Sciatic nerve (tissue), 2 donors: Measurements from ENCODE around the gene SPON1. TPM values are rescaled to one million over a fixed set of nuclear protein-coding genes. Genes with fewer than 3 reads are reported as not detected.
"Not testable (repeated sequence)": the region's sequence is repeated elsewhere in the genome, so short reads cannot be mapped to it uniquely, and the experiment has no call there.

Source experiments
- ATAC-seq: fragments of 200-7000 bp; cut with Tn5 transposase; one replicate; pipeline ENCODE4 v1.9.1; 2020; ENCODE audit warnings: mild to moderate bottlenecking, moderate library complexity
- DNase-seq: peaks from one replicate; pipeline ENCODE4 v3.0.0-alpha.2; 2020; ENCODE audit warnings: low spot score
- intact Hi-C: fragments of 100-400 bp; cut with DNase I; formaldehyde crosslinking; loops from one replicate; pipeline ENCODE4 v1.14.2; 2022
- total RNA-seq: library from RNA; stranded (reverse); fragmentation: NEBNext Ultra II Directional; extraction: Animal tissue kit (Norgen Biotek cat#: 25700); gene quantifications from one replicate; pipeline ENCODE4 v1.2.1, GENCODE V29; 2021
- donor health status: DM: no; HTN: no; CAD: no.
- donor health status: DM: no; HTN: no; CAD: no.

Gene SPON1
- total RNA-seq, 1 donor from 2014 or later = 3.2 TPM

DNA sequence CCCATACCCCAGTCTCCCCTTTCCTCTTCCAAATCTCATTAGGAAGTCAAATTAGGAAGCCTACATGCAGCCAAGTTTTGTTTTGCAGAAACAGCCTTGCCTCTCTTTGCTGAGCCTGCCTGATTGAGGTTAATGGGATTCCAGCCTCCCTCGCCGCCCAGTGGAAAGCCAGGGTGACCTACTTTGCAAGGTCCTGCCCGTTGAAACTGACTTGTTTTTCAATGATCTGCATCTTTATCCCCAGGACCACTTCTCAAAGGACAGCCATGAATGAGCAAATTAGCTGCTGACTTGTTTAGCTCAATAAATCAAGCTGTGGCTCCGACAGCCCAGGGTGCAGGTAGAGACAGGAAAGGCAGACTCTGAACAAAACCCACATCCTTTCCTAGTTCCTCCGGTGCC lies 286.1 kb downstream of the SPON1 start:
- intact Hi-C loops = no loop called here

DNA sequence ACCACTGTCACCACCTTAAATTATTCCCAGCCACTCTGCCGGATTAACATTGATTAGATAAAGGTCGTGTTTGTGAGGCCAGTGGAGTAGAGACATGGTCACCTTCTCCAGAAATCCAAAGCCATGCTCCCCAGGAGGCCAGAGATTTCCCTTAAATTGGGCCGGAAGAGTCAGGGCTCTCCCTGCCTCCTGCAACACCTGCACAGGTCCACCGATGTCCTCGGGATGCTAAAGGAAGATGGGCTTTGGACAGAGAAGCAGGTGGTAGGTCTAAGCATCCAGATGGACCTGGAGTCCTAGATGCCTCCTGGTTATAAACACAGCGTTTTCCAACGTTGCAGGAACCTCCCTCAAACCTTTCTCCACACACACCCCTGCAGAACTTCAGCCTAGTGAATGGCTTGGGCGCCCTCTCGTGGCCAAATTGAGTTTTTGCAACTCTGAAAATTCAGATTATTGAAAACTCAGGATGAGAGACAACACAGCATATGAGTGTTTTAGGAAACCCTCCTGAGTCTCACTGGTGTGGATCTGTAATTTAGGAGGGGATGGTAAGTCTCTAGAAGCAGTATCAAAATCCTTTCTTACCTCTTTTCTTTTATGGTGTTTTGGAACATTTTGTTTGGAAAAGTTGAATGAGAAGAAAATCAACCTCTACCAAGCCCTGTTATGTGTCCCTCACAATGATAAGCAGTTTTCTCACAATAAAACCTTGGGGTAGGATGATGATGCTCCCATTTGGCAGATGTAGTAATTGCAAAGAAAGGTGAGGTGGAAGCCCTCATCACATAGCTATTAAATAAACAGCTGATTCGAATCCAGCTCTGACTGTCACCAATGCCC lies 286.8 kb downstream of the SPON1 start:
- intact Hi-C loops = no loop called here
- ATAC-seq (peak; percentile 83), DNase-seq (peak; percentile 82)

More for the DNA sequence above, 286.1 kb downstream of the SPON1 start:
- DNase-seq (no peak), ATAC-seq (peak; percentile 54)

DNA sequence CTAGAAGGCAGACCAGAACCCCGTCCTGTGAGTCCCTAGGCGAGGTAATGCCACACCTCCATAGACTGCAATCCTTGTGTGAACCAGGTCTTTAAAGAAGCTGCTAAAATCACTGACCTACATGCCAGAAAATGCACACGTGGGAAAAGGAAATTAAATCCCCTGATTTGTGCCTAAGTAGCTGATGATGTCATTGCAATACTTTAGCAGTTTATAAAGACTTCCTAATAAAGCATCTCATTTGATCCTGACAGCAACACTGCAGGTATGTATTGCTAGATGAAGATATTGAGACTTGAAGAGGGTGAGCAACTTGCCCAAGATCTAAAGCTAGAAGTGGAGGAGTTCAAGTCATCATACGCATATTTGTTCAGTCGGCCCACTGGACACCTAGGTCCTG lies 289.2 kb downstream of the SPON1 start:
- DNase-seq (no peak), ATAC-seq (no peak)
- intact Hi-C loops = loop anchor here (5.0 kb wide), 1 partner anchor 294 kb away; no protein-coding TSS in a partner anchor

DNA sequence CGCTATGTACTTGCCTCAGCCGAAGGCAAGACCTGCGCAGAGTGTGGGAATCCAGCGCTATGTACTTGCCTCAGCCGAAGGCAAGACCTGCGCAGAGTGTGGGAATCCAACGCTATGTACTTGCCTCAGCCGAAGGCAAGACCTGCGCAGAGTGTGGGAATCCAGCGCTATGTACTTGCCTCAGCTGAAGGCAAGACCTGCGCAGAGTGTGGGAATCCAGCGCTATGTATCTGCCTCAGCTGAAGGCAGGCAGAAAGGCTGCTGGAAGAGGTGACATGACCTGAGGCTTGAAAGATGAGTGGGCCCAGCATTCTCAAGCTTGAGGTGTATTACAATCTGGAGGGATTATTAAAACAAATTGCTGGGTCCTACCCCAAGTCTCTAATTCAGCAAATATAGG lies 290.0 kb downstream of the SPON1 start:
- not testable (repeated sequence) for DNase-seq, ATAC-seq
- intact Hi-C loops = loop anchor here (5.0 kb wide), 1 partner anchor 295 kb away; no protein-coding TSS in a partner anchor

DNA sequence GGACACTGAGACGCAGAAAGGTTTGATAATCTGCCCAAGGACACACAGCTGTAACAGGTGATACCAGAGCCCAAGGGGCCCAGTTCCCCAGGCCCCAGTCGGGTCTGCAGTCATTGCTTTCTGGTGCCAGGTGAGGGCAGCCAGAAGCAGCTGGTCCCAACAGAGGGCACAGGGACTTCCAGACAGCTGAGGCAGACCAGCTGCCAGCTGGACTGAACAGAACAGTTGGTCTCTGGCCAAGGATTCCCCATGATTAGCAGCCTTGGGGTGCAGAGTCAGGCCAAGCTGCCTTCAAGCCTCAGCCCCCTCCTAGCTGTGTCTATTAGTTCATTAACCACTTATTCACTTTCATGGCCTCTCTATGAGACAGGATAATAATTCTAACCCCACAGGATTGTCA lies 290.9 kb downstream of the SPON1 start:
- intact Hi-C loops = loop anchor here (5.0 kb wide), 1 partner anchor 296 kb away; no protein-coding TSS in a partner anchor
- DNase-seq (no peak), ATAC-seq (no peak)

DNA sequence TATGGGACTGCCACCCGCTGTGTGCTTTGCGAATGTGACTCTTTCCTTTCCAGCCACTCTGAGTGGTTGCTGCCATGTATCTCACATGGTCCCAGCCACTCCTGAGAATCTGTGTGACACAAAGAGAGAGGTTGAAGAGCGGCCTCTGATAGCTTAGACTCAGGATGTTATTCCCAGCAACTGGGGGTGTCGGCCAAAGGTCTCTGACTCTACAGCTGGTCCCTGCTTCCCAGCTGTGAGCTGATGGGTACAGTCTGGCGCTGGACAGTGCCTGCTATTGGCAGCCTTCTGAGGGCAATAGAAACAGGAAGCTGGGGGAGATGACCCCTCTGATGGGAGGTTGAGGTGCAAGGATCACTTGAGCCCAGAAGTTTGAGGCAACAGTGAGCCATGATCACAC lies 291.3 kb downstream of the SPON1 start:
- intact Hi-C loops = loop anchor here (5.0 kb wide), 1 partner anchor 297 kb away; no protein-coding TSS in a partner anchor
- DNase-seq = no peak
- ATAC-seq = no peak

DNA sequence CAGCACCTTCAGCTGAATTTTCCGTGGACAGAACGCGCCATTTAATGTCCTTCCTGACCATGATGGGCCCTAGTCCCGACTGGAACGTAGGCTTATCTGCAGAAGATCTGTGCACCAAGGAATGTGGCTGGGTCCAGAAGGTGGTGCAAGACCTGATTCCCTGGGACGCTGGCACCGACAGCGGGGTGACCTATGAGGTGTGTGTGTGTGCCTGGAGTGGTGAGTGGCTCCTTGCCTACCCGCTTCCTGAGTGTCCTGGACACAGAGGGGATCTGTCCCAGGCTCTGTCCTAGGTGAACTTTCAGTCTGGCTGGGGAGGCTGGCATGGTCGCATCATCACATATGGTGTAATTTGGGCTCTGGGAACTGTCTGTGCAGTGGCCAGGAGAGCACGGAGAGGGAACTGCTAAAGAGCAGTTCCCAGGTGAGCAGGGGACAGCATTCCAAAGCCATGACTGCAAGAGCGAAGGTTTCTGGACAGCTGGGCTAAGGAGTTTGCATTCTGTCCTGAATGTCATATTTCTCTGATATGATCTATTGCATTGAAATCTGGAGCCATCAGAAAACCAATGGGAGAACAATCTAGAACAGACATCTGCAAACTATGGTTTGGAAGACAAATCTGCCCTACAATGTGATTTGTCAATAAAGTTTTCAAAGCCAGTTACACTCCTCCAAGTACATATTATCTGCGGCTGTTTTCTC lies 292.2 kb downstream of the SPON1 start:
- intact Hi-C loops = loop anchor here (5.0 kb wide), 1 partner anchor 297 kb away; no protein-coding TSS in a partner anchor
- DNase-seq = no peak
- ATAC-seq = no peak

DNA sequence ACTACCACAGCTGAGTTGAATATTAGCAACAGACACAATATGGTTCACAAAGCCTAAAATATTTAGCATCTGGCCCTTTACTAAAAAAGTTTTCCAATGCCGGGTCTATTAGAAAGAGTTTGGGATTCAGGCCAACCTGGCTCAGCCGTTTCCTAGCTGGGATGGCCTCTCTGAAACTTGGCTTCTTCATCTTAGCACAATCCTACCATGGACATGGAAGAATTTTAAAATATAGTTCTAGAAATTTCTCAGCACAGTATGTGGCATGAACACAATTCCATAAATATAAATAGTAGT lies 292.7 kb downstream of the SPON1 start:
- ATAC-seq (no peak), DNase-seq (no peak)
- intact Hi-C loops = no loop called here

DNA sequence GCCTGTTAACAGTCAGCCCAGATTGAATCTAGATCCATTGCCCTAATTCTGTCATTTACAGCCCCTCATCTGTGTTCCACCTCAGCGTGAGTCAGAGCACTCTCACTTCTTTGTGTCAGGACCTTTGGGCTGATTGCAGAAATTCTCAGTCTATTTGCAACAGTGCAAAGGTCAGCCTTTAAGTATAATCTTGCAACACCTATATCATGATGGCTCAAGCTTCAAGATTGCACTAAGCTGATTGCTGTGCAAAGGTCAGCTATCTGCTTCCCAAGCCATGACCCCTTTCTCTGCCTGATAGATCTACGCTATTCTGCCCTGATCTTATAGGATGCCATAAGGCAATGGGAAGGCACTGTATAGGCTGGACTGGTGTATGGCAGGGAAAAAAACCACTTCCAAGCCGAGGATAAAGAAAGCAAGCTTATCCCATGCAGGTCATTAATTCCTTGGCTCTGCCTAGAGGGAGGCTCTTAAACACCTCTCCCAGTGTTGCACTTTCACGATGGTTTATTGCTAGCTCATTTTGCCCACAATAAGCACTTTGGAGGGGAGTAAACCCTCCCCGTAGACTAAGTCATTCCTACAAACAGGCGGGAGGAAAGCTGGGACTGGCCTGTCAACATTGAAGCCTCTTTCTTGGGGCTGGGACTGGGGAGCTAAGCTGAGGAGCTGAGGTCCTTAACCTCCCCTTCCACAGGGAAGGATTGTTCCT lies 295.9 kb downstream of the SPON1 start:
- ATAC-seq (no peak), DNase-seq (no peak)

DNA sequence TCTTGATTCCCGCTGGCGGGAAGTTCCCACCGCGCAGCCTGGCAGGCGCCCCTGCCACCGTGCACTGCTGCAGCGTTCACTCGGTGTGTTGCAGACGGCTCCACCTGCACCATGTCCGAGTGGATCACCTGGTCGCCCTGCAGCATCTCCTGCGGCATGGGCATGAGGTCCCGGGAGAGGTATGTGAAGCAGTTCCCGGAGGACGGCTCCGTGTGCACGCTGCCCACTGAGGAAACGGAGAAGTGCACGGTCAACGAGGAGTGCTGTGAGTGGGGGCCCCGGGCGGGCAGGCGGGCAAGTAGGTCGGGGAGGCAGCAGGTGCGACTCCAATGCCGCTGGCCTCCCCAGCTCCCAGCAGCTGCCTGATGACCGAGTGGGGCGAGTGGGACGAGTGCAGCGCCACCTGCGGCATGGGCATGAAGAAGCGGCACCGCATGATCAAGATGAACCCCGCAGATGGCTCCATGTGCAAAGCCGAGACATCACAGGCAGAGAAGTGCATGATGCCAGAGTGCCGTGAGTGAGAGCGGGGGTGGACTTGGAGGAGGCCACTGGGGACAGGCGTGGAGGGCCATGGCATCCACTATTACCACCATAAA lies 296.8 kb downstream of the SPON1 start:
- ATAC-seq = no peak
- intact Hi-C loops = no loop called here
- DNase-seq = no peak

More for the DNA sequence above, 295.9 kb downstream of the SPON1 start:
- intact Hi-C loops = no loop called here

DNA sequence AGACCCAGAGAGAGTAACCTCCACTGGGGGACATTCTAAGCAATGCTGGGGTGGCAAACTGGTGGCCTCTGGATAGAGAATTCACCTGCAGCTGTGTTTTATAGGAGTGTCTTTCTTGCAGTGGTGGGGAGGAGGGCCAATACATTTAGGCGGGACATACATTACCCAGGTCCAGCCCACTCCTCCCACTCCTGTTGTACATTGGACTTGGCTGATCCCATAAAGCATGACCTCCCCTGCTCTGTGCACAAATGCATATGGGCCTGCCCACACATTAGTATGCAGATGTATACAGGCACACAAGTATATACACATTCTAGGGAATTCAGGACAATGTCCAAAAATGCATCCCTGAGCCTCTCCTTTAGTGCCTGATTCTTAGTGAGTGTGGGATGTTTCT lies 297.4 kb downstream of the SPON1 start:
- intact Hi-C loops = loop anchor here (10.0 kb wide), 1 partner anchor 775 kb away; no protein-coding TSS in a partner anchor
- no peak for DNase-seq
- ATAC-seq = no peak

DNA sequence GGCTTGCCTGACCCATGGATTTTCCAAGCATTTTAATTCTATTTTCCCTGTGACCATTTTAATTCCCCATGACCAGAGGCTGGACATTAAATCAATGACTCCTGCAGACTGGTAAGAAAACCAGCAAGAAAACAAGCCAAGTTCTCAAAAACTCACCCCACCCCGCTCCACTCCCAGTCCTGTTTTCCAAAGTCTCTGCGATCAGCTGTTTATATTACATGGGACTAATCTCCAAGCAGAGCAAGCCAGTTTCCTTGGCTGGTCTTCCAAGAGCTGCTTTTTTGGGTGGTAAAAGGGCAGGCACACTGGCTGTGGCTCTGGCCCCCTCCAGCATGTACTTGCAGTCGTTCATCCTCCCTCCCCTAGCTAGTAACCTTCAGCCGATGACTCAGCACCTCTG lies 298.5 kb downstream of the SPON1 start:
- intact Hi-C loops = loop anchor here (10.0 kb wide), 1 partner anchor 776 kb away; no protein-coding TSS in a partner anchor
- DNase-seq (no peak), ATAC-seq (no peak)

DNA sequence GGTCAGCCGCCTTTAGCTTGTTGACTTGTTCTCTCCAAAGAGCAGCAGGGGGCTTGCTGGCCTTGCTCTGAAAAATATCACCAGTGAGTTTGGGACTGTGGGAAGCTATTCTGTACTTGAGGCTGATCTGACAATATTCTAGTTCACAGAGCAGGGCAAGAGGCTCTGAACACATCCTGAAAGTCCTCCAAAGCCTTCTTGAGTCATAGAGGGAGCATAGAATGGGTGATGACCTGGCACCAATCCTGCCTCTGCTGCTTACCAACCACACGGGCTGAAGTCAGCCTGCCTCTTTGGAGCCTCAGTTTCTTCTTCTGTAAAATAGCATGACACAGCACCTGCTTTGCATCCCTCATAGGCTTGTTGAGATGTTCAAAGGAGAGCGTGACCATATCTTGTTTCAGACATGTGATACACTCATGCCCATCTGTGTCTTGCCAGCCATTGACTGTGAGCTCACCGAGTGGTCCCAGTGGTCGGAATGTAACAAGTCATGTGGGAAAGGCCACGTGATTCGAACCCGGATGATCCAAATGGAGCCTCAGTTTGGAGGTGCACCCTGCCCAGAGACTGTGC lies 299.8 kb downstream of the SPON1 start:
- ATAC-seq (no peak), DNase-seq (no peak)
- intact Hi-C loops = loop anchor here (10.0 kb wide), 1 partner anchor 778 kb away; no protein-coding TSS in a partner anchor

DNA sequence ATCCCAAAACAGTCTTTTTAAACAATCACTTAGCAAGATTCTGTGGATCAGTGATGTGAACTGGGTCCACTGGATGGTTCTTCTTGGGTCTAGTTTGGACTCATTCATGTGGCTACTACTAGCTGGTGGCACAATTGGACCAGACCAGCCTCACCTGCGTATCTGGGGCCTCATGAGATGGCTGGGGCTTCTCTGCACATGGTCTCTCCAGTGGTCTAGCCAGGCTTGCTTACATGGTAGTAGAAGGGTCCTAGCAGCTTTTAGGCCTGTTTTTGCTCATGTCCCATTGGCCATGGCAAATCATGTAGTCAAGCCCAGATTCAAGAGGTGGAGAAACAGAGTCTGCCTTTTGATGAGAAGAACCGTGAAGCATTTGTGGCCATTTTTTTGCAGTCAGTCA lies 302.4 kb downstream of the SPON1 start:
- ATAC-seq (no peak), DNase-seq (no peak)
- intact Hi-C loops = loop anchor here (10.0 kb wide), 1 partner anchor 780 kb away; no protein-coding TSS in a partner anchor

DNA sequence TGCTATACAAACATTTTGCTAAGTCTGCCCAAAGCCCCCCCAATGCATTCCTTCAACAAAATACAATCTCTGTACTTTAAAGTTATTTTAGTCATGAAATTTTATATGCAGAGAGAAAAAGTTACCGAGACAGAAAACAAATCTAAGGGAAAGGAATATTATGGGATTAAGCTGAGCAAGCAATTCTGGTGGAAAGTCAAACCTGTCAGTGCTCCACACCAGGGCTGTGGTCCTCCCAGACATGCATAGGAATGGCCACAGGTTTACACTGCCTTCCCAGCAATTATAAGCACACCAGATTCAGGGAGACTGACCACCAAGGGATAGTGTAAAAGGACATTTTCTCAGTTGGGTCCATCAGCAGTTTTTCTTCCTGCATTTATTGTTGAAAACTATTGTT lies 304.1 kb downstream of the SPON1 start:
- ATAC-seq (no peak), DNase-seq (no peak)
- intact Hi-C loops = loop anchor here (10.0 kb wide), 1 partner anchor 782 kb away; no protein-coding TSS in a partner anchor

DNA sequence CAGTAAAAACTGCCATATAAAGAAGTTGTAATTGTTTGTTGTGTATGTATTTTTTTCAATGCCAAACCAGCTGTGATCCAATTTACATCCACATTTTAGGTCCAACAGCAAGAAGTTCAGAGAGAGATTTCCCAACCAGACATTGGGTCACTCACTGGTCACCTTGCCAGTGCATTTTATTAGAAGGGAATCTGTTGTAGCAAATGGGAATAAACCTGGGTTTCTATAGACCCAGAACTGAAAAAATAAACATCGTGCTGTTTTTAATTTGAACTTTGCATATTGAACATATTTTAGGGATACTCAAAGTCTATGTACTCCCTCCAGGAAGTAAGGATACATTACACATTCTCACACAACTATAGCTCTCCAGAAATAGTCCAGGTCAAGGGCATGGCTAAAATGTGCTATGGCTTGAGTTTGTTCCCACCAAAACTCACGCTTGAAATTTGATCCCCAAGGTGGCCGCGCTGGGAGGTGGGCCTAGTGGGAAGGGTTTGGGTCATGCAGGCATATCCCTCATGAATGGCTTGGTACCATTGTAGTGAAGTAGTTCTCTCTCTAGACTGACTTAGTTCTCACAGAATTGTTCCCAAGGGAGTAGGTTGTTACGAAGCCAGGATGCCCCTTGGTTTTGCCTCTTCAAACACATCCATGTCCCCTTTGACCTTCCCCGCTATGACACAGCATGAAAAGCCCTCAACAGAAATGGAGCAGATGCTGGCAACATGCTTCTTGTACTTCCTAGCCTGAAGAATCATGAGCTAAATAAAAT lies 305.5 kb downstream of the SPON1 start:
- DNase-seq = no peak
- intact Hi-C loops = loop anchor here (10.0 kb wide), 1 partner anchor 783 kb away; no protein-coding TSS in a partner anchor
- ATAC-seq = no peak

DNA sequence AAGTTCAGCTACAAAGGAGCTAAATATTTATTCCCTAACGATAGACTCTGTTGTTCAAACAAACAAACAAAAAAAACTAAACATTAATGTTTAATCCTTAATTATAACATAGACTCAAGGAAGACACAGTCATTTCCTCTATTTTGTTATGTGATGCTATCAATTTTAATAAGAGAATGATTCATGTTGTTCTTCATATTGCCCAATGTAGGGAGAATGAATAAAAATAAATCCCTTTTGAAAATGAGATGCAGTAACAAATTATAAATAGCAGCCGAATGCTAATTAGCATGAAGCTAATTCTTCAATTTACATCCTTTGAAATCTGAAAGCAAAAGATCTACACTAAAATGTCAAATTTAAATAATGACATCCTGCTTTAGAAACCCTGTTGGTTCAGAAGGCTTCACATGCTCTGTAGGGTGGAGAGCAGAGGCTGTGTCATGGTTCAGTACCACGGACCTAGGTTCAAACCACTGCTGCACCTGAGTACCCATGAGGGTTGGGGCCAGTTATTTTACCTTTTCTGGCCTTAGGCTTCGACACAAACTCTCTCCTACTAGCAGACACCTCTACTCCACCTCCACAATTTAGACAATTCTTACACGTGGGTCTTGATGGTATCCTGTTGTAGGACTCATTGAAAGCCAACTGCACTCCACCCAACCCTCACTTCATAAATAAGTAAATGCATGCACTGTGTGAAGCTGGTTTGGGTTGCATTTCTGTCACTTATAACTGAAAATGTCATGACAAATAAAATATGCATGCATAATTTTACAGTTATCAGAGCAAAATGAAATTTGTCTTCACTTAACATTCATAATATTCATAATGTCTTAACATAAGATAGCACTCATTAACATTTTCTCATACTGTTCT lies 307.4 kb downstream of the SPON1 start:
- ATAC-seq = no peak
- DNase-seq = no peak
- intact Hi-C loops = loop anchor here (10.0 kb wide), 1 partner anchor 785 kb away; no protein-coding TSS in a partner anchor
